Measurements from ENCODE around the gene ANXA2.
A peak's percentile ranks its signal among the peaks of the same experiment; 100 is the strongest.
"Not testable (repeated sequence)": the region's sequence is repeated elsewhere in the genome, so short reads cannot be mapped to it uniquely, and the experiment has no call there.

The ANXA2 gene

DNA sequence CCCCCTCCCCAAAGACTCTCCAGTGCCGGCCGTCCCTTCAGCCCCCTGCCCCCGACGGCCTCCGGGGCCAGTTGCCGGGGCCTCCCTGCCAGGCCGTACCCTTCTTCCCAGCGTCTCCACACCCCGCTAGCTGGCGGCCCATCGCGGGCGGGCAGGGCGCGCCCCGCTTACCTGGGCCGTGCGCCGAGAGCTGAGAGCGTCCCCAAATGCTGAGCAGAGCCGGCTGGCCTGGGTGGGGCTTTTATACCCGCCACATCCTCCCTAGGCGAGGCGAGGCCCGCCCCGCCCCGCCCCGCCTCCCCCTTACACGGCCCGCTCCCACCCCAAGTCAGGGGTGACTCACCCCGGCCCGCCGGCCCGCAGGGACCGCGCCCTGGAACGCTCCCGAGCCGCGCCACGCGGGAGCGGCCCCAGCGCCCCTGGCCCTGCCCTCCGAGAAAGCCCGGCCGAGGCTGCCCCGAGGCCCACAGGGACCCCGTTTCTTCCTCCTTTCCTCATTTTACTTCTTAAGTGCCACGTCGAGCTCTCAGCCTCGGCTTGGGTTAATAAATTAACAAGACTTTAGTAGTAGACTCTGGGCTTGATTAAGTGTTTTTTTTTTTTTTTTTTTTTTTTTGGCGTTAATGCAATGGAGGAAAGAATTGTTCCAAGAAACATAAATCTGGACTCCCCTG is at the start of gene ANXA2:
Gene ANXA2, minus strand, starts transcription at position 215 of the 674 bp plus-strand sequence. CDS start 11,911 bp downstream, outside the sequence.
- DNase-seq = peak; percentile 17

GRCh38 chr15:60444289-60444912 is 46.6 kb upstream of the ANXA2 start:
- DNase-seq = no peak

DNA sequence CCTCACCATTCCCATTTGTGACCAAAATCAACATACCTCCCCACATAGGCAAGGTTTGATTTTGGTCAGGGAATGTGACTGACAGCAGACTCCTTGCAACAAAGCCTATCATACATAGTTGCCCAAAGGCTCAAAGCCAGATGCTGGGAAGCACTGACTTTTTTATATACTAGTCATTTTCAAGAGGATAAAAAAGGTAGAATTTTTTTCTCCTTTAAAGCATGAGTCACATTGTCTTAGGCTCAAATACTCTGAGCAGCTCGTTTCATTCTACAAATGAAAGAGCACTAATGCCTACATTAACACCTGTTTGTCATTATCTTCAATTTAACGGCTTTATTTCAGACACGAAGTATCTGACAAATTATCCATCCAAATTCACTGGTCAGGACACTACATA is 45.0 kb upstream of the ANXA2 start:
- DNase-seq = no peak

DNA sequence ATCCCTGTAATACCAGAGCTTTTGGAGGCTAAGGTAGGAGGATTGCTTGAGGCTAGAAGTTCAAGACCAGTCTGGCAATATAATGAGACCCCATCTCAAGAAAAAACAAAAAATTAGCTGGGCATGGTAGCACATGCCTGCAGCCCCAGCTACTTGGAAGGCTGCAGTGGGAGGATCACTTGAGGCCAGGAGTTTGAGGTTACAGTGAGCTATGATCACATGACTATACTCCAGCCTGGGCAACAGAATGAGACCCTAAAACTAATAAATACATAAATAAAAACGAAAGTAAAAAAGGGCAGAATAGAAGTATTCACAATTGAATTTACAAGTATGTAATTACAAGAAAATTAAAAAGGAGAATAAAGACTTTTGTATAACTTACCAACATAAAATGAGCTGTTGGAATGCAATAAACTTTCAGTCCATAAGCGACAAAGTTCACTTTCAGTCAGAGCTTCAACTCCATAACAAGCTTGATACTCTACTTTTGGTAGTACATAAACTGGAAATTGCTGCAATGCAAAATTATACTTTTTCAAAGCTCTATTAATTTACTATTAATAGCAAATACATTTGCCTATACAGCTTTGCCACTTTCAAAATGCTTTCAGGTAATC is 44.4 kb upstream of the ANXA2 start:
- DNase-seq = no peak

GRCh38 chr15:60441331-60441730 is 43.5 kb upstream of the ANXA2 start:
- no peak for DNase-seq

DNA sequence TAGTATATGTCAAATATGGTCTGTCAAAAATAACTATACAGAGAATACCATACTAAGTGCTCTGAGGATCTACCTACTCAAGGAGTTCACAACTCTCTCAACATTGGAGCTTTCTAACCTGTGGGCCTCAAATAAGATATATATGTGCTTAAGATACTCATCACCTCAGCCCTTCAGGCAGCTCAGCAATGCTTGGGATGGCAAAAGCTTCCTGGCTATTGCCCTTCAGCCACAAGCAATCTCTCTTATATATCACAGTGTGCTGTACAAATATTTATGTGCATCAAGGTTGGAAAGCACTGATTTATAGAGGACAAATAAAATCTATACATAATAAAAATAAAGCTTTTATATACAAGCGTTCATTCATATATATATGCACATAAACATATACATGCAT is 40.9 kb upstream of the ANXA2 start:
- DNase-seq = no peak

- no peak for DNase-seq
Measured at GRCh38 chr15:60428935-60429334, 31.1 kb upstream of the ANXA2 start.

DNA sequence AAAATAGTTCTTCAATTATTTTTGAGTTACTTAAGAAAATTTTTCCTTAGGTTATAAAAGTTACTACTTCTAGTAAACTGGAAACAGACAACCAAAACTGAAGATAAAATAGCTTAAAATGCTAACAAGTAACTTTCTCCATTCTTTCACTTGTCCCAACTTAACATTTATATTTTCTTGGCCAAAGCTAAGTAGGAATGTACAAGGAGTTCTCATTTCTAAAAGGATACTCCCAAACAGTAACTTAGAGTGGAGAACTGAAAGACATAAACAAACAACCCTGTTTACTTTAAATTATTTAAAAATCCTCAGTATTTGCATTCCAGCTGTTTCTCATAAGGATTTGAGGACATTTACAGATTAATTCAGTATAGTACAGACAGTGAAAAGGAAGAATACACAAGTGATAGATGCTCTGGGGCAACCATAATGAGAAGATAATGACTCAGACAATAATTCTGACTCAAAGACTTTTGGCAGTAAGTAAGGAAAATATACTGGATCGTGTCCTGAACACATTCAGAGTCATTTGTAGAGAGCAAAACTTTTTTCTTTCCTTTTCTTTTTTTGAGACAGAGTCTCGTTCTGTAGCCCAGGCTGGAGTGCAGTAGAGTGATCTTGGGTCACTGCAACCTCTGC is 29.2 kb upstream of the ANXA2 start:
- DNase-seq = no peak

DNA sequence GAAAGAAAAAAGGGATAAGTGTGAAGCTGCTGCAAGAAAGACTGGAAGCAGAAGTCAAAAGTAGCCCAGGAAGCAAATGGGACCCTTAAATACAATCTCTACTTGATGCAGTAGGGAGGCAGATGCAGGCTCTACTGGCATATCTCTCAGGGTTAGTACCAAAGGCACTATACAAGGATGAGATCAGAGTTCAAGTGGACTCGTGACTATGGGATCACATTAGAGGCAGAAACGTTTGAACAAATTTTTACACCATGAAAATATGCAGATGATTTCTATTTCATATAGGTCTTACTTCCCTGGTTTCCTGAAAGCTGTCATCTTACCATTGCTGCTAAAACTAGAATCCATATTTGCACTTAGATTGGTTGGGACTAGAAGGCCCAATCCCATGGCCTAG is 27.7 kb upstream of the ANXA2 start:
- no peak for DNase-seq

GRCh38 chr15:60424006-60424405 is 26.2 kb upstream of the ANXA2 start:
- no peak for DNase-seq

DNA sequence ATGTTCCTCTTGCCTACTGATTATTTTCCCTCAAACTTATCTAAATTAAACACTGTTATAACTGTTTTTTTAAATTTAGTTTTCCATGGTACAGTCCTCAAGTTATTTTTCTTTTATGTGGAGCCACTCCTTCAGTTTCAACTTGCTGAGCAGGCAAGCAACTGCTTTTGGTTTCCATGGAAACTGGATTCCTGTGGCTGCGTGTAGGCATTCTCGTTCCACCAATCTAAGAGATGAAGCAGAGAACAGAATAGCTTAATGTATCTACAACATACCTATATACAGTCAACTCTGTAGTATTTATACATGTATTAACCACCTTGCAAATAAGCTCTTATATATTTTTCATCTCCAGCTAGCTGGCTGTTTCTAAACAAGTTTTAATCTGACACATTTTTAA is 25.8 kb upstream of the ANXA2 start:
- peak; percentile 21 for DNase-seq

GRCh38 chr15:60421544-60421943 is 23.8 kb upstream of the ANXA2 start:
- DNase-seq = no peak

DNA sequence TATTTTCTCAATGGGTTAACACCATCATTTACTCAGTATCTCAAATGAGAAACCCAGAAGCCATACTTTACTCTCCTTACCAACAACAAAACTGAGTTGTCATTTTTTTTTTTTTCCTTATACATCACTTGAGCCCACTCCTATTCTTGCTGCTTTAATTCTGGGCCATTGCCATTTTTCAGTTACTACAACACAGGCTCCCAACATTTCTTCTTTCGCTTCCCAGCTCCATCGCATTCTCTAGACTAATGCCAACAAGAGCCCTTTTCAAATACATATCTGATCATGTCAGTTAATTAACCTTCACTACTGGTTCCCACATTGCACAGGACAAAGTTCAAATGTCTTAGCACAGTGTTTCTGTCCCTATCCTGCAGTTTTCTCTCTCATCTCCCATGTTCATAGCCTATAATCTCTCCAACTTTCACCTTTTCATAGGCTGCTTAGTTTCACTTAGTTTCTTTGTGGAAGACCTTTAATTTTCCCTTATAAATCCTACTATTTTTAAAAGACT is 22.5 kb upstream of the ANXA2 start:
- no peak for DNase-seq

DNA sequence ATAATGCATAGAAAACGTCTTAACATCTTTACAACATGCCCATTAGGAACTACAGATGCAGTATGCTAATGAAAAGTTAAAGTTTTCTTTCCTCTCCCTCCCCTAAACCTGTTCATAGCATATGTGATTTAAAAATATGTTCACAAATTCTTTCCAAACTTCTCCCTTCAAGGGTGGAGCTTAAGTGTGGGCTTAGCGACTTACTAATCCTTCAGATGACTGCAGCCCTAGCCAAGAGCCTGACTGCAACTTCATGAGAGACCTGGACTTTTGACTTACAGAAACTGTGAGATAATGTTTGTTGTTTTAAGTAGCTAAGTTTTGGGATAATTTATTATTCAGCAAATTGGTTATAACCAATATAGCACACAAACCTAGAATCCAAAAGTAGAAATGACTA is 22.0 kb upstream of the ANXA2 start:
- no peak for DNase-seq

DNA sequence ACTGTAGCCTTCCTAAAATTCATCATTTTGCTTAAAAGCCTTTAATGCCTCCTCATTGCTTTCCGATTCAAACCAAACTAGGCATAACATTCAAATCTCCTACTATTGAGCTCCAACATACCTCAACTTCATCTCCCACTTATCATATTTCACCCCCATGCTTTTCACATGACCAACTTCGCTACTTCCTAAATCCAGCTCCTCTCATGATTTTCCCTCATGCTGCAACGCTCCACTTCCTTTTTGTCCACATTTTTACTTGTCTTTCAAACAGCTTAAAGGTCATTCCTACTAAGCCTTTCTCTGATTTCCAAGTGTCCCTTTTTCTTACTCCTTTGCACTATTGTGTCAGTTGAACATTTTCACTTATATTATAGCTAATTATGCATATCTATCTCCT is 20.3 kb upstream of the ANXA2 start:
- no peak for DNase-seq

- no peak for DNase-seq
Measured at GRCh38 chr15:60417112-60417511, 19.3 kb upstream of the ANXA2 start.

DNA sequence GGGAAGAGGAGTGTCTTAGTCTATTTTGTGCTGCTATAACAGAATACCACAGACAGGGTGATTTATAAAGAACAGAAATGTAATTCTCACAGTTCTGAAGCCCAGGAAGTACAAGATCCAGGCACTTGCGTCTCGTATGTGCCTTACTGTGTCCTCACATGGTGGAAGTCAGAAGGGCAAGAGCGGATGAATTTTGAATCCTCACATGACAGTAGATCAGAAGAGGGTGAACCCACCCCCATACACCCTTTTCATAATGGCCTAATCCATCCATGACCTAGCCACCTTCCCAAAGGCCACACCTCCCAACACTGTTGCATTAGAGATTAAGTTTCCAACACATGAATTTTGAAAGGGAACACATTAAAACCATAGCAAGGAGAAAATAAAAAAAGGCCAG is 18.7 kb upstream of the ANXA2 start:
- no peak for DNase-seq

DNA sequence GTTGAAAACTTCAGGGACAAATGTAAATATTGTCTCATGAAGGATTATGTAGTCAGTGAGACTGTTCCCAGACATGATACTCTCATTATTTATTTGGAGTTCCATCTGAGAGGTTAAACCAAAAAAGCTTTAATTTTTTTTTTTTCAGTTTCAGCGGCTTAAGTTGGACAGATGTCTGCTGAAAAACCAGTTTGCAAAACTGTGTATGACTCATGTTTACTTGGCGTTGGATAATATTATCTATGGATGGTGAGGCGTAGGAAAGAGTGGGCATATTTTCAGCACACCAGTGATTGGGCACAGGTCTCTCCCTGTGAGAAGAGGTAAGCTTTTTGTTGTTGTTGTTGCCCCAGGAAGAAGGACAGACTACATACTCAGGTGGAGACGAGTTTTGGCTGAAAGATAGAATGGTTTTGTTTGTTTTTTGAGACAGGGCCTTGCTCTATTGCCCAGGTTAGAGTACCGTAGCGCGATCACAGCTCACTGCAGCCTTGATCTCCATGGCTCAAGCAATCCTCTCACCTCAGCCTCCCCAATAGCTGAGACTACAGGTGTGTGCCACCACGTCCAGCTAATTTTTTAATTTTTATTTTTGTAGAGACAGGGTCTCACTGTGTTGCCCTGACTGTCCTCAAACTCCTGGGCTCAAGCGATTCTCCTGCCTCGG is 16.4 kb upstream of the ANXA2 start:
- no peak for DNase-seq

- DNase-seq = no peak
Measured at GRCh38 chr15:60413231-60413824, 15.5 kb upstream of the ANXA2 start.

DNA sequence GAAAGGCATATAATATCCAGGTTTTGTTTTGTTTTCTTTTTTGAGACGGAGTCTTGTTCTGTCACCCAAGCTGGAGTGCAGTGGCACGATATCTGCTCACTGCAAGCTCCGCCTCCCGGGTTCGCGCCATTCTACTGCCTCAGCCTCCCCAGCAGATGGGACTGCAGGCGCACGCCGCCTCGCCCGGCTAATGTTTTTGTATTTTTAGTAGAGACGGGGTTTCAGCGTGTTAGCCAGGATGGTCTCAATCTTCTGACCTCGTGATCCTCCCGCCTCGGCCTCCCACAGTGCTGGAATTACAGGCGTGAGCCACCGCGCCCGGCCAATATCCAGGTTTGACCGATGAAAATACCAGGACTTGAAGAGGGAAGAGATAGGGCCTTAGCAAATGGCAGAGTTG is 15.0 kb upstream of the ANXA2 start:
- not testable (repeated sequence) for DNase-seq

GRCh38 chr15:60411774-60412425 is 14.1 kb upstream of the ANXA2 start:
- no peak for DNase-seq

DNA sequence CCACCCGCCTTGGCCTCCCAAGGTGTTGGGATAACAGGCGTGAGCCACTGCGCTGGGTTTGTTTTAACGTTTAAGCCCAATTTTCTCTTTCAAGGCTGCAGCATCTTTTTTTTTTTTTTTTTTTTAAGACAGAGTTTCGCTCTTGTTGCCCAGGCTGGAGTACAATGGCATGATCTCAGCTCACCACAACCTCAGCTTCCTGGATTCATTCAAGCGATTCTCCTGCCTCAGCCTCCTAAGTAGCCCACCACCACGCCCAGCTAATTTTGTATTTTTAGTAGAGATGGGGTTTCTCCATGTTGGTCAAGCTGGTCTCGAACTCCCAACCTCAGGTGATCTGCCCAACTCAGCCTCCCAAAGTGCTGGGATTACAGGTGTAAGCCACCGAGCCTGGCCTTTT is 12.6 kb upstream of the ANXA2 start:
- not testable (repeated sequence) for DNase-seq
